ENCODE measurements around the gene ARHGEF25.

- TF ChIP-seq, protein P1, sequence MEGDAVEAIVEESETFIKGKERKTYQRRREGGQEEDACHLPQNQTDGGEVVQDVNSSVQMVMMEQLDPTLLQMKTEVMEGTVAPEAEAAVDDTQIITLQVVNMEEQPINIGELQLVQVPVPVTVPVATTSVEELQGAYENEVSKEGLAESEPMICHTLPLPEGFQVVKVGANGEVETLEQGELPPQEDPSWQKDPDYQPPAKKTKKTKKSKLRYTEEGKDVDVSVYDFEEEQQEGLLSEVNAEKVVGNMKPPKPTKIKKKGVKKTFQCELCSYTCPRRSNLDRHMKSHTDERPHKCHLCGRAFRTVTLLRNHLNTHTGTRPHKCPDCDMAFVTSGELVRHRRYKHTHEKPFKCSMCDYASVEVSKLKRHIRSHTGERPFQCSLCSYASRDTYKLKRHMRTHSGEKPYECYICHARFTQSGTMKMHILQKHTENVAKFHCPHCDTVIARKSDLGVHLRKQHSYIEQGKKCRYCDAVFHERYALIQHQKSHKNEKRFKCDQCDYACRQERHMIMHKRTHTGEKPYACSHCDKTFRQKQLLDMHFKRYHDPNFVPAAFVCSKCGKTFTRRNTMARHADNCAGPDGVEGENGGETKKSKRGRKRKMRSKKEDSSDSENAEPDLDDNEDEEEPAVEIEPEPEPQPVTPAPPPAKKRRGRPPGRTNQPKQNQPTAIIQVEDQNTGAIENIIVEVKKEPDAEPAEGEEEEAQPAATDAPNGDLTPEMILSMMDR (IDR thresholded peaks at IDR 0.05; ENCODE audit: insufficient read depth, low read depth, low read length), result no peak
- TF ChIP-seq EZH2 (IDR thresholded peaks at IDR 0.05; ENCODE audit: insufficient read depth, low read length), result no peak
Measured at GRCh38 chr12:57628280-57629191, 17.3 kb downstream of the ARHGEF25 start.
